ENCODE data around the gene C19orf81.
A peak's percentile ranks its signal among the peaks of the same experiment; 100 is the strongest.

Gene C19orf81

GRCh38 chr19:50686310-50687032 is 37.2 kb downstream of the C19orf81 start:
- no peak for DNase-seq

DNA sequence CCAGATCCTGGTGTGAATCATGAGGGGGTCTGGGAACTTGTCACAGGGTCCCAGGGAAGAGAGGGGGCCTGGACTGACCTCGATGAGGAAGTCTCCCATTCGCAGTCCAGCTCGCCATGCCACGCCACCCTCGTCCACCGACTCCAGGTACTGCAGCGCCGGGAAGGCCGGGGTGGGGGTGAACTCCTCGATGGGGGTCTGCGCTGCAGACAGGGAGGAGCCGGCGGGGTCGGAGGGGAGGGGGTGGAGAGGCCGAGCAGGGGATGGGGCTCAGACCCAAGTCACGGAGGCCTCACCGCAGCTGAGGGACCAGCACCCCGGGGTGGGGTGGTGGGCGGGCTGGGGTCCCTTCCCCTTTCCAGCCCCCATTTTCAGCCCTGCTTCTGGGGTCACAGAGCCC is 39.5 kb downstream of the C19orf81 start:
- DNase-seq: no peak

DNA sequence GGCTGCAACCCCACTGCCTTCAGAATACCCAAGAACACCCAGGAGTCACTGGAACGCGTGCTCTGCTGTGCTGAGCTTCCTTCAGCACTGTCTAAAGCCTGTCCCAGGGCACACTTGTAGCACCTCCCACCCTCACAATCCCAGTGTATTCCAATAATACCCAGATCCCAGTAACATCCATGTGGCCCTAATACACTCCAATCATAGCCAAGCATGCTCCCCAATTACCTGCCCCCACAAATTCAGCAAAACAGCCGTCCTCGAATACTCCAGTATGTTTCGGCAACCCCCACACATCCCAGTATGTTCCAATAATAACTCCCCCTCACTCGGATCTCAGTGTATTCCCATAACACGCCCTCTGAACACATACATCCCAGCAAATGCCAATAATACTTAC is 41.2 kb downstream of the C19orf81 start:
- DNase-seq: no peak

- DNase-seq: no peak
Observed at GRCh38 chr19:50693064-50693975, 44.1 kb downstream of the C19orf81 start.

DNA sequence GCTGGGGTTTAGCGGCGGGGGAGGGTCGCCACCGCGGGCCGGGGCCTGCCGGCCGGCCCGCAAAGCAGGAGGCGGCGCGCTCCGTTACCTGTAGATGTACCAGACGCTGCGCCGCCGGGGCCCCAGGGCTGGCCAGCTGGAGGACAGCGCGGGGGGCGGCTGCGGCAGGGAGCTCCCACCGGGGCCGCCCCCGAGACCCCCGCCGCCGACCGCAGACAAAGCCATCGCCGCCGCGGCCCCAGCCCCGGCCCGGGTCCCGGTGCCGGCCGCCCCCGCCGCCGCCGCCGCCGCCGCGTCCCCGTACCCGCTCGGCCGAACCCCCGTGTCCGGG is 45.5 kb downstream of the C19orf81 start:
- DNase-seq: no peak

GRCh38 chr19:50695251-50696093 is 46.2 kb downstream of the C19orf81 start:
- DNase-seq: peak in 1 of 4 experiments; percentile 10

DNA sequence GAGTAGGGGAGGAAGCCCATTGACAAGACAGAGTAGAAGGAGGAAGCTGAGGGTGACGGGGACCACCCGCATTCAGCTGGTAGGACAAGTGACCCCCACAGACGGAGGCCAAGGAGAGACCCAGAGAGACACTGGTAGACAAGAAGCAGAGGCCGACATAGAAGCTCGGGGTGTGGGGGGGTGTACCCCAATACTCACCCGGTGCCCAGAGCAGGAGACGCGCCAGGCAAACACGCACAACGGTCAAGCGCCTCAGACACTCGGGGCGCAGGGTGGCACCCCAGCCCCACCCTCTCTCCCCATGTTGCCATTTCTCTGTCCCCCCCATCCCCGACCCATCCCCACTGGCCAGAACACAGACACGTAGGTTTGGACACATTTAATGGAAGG is 46.8 kb downstream of the C19orf81 start:
- no peak for DNase-seq

DNA sequence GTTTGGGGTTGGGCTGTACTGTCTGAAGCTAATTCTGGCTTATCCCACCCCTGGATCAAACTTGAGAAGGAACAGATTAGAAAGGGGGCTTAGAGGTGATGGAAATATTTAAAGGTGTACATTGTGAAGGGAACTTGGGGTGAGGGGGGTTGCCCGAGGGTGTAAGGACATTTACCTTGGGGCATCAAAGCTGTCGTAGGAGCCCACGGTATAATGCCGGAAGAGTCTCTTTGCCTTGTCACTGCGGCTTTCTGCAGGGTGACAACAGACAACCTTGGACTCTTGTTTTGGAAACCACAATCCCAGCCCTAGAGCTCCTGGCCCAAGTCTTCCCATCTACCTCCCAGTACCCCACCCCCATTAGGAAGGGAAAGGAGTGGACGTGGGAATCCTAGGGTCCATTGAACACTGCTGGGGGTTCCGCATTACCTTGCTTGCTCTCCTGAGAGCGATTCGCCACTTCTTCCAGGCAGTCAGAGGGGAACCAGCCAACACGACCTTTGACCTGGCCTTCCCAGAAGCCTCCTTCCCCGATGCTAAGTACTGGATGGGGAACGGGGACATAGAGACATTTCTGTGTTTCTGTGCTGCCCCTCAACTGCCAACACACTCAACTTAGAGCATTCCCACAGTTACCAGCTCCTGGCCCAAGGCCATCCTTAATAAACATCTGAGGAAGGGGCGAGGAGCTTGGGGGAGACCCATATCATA is 48.3 kb downstream of the C19orf81 start:
- no peak for DNase-seq

DNA sequence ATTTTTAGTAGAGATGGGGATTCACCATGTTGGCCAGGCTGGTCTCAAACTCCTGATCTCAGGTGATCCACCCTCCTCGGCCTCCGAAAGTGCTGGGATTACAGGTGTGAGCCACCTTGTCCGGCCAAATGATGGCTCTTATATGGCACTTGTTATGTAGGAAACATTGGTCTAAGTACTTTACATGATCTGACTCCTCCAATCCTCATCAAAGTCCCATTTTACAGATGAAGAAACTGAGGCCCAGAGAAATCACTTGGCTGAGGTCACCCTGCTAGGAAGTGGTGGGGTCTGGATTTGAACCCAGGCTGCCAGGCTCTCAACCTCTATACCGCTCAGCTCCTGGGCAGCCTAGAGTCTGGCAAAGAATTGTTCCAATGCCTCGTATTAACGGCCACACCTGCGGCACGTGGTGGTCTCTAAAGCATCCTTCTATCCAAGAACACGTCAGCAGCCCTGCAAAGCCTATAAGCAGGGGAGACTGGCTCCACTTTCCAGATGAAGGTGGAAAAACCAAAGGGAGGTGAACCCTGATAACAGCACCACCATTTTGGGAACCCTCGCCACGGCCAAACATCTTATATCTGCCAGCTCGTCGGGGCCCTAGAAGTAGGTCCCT is 52.2 kb downstream of the C19orf81 start:
- no peak for DNase-seq

DNA sequence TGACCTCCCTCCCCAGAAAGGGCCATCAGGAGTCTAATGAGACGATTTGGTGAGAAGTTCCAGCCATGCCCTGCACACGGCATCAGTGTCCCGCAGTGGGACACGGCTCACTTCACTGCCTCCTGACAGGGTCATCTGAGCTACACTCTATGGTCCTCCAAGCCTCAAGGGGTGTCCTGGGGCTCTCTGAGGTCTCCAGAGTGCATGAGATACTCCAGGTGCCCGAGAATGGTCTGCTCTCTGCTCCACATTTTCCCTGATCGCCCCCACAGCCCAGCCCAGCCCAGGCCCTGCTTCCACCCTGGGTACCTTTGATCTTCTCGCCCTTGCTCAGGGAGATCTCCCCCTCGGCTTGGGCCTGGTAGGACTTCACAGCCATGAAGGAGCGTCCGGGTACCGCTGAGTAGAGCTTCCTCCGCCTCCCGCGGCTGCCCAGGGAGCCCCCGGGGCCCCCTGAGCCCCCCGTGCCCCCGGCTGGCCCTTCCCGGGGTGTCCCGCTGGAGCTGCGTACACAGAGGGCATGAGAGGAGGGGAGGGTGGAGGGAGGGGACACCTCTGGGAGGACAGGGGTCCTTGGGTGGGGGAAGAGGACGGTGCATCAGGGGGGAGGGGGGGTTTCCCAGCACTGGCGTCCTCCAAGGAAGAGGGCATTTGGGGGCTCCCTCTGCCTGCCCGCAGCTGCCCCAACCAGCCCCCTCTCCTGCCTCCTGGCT is 53.1 kb downstream of the C19orf81 start:
- DNase-seq: no peak

DNA sequence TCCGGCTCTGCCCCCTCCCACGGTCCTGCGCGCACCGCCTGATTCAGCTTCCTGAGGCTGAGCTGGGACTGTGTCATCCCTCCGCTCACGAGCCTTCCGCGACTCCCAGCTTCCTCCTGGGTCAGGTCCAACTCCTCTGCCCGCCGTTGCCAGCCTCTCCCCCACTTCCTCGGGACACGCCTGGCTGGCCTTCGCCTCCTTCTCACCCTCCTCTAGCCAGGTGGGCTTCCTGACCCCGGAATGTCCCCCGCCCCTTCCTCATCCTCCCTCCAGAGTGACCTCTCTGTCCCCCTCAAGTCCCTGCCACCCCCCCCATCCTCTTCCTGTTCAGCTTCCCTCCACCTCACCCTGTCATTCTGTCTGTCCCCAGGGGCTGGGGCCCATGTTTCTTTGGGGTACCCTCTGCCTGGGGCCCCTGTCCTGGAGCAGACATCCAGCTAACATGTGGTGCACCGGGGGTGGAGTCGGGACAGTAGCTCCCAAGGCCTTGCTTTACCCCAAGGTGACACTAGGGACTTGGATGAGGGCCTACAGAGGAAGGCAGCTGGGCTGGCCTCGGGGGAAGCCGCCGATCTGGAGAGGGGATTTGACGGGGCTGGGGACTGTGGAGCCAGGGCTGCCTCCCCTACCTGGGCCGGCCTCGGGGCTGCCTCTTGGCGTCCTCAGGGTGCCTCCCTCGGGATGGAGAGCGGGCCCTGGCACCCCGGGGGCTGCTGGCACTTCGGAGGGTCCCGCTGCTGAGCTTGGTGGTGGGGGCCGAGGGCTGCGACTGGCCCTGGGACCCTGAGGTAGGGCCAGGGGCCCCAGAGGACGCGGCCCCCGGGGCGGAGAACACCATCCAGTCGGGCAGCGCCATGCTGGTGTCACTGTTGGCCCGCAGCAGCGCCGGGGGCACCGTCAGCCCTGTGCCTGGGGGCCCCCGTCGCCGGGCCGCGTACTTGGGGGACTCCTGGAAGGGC is 53.9 kb downstream of the C19orf81 start:
- no peak for DNase-seq

DNA sequence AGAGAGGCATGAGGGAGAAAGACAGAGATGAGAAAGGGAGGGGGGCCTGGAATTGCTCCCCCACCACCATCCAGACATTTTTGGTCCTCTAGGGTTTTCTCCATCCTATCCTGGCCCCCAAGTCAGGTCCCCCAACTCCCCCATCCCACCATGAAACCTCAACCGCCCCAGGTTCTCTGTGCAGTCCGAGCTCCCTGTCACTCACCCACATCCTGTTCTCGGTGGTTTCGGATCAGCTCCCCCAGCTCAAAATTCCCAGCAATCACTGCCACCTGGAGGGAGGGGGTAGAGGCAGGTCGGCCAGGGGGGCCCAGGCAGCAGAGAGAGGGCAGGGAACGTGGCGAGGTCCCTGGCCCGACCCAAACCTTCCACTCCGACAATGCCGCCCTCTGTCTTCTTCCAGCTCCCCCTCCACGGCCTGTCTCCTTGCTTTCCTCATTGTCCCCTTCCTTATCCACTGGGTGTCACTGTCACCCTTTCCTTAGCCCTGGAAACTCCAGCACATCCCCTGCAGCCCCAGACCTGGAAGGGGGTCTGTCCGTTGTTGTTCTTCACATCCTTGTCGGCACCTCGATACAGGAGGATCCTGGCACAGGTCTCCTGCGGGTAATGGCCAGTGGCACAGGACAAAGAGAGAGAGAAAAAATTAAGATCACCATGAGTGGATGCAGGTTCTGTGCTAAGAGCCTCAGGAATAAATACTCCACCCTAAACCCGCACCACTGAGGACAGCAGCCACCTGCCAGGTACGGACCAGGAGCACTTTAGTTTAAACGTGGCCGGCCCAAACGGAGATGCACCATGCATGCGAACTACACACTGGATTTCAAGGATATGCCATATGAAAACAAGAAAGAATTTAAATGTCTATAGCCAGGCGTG is 54.9 kb downstream of the C19orf81 start:
- DNase-seq: no peak

DNA sequence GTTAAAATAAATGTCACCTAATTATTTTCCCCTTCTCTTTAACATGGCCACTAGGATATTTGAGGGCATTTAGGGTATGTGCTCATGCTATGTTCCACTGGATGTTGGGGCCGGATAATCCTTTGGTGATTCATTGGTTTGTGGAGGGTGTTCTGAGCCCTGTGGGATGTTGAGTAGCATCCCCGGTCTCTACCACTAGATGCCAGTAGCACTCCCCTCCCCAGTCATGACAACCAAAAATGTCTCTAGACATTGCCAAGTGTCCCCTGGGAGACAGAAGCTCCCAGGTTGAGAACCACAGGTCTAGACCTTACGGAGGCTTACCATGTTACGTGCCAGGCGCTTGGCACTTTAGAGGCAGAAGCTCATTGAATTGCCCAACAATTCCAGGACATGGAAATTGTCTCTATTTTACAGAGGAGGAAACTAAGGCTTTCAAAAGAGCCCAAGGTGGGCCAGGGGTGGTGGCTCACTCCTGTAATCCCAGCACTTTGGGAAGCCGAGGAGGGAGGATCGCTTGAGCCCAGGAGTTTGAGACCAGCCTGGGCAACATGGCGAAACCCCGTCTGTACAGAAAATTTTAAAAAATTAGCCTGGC is 56.3 kb downstream of the C19orf81 start:
- DNase-seq: no peak

DNA sequence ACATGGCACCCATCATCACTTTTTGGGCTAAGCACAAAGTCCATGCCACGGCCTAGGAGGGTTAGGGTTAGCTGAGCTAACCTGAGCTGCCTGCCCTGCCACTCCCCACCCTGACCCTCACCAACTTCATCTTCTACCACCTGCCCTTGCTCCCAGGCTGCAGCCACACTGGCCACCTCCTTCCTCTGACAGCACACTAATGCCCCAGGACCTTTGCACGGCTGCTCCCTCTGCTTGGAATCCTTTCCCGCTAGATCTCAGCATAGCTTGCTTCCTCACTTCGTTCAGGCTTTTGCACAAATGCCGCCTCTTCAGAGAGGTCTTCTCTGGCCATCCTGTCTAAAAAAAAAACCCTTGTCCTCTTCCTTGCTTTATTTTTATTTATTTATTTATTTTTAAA is 57.1 kb downstream of the C19orf81 start:
- no peak for DNase-seq

DNA sequence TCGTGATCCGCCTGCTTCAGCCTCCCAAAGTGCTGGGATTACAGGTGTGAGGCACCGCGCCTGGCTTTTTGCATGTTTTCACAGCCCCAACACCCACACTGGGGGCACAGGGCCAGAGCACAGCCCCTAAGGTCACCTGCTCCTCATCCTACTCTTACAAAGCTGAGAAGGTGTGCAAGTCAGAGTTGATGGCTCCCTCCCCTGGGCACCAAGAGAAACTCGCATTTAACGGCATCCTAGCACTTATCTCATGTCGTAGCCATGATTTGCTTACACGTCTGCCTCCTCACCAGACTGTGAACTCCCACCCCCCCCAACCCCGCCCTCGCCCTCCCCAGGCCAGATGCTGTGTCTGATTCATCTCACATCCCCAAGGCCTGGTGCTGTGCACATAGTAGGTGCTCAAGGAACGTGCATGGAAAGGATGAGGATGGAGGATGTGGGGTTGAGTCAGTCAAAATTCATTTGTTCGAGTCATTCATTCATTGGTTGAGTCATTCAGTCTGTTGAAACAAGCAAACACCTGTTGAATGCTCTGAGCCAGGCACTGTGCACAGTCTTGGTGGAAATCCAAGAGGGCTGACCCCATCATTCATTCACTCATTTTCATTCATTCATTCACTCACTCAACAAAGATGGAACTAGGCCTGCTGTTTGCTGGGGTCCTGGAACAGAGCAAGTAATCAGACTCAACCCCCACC is 59.1 kb downstream of the C19orf81 start:
- DNase-seq: no peak
